Activated CD8-positive, alpha-beta memory T cell treated with anti-CD3 and anti-CD28 coated beads for 24 hours (primary cell): ENCODE data around the gene CEP85L.

Source experiments
- DNase-seq: peaks from one replicate; pipeline ENCODE4 v3.0.0-alpha.2; 2020

The CEP85L gene

GRCh38 chr6:118574051-118574865, 77.1 kb downstream of the CEP85L start:
- DNase-seq, result no peak

DNA sequence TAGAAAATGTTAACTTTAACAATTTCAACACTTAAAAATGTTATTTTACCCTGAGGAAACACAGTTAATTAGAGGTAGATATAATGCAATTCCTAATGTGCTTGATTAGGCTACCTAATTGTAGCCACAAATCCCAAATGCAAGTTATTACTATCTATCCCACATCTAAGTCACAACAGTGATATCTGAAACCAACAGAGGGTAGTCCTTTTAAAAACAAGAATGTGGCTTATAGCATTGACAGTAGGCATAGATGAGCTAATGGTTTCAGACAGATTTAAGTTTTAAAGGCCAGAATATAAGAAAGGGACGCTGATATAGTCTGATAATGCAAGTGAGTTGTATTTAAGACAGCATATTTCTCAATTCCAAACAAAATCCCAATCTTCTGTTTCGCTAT, 80.3 kb downstream of the CEP85L start:
- no peak for DNase-seq

- DNase-seq, result no peak
These were observed 81.9 kb downstream of the CEP85L start for GRCh38 chr6:118569498-118569897.

DNA sequence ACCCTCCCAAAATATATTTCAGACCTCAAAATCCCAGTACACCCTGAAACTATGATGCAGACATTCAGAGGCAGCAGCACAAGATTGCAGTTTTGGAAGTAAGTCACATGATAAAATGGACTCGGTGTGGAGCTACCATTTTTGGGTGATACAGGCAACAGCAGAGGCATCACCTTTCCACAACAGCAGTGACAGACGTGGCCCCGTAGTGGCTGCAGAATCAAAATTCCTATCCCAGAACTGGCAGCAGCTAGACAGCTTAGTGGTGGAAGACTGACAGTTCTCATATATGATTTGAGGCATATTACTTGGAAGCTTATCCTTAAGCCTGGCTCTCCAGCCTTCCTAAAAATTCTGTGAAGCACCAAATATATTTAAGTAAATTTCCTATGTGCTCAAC, 83.4 kb downstream of the CEP85L start:
- no peak for DNase-seq

GRCh38 chr6:118565311-118565960, 86.0 kb downstream of the CEP85L start:
- no peak for DNase-seq

GRCh38 chr6:118562959-118563358, 88.4 kb downstream of the CEP85L start:
- no peak for DNase-seq

DNA sequence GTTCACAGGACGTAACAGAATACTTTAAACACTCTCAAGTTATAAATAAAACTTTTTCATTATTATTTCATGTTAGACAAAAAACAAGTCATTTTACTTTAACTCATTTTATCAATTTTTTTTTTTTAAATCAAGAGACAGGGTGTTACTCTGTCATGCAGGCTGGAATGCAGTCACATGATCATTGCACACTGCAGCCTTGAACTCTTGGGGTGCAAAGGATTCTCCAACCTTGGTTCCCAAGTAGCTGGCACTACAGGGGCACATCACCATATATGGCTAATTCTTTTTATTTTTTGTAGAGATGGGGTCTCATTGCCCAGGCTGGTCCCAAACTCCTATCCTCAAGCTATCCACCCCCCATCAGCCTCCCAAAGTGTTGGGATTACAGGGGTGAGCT, 89.1 kb downstream of the CEP85L start:
- DNase-seq, result no peak

DNA sequence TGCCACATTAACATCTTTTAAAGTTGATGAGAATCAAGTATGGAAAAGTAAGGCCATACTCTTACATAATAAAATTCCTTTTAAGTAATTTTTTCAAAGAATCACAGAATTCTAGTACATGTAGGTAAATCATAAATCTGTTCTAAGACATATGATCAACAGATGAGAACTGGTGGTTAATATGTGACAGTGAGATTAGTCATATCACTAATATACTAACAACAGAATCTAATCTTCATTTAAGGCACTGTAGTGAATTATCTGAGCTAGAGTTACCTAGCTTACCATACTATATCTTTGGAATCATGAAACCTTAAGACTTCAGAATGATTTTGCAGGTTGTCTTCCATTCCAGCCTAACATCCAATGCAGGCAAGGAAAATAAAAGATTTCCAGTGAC, 91.7 kb downstream of the CEP85L start:
- no peak for DNase-seq

GRCh38 chr6:118558464-118559217, 92.8 kb downstream of the CEP85L start:
- DNase-seq, result no peak

- no peak for DNase-seq
These were observed 96.7 kb downstream of the CEP85L start for GRCh38 chr6:118554698-118555097.

GRCh38 chr6:118553132-118553531, 98.3 kb downstream of the CEP85L start:
- no peak for DNase-seq

- no peak for DNase-seq
These were observed 100.0 kb downstream of the CEP85L start for GRCh38 chr6:118551063-118552053.

- no peak for DNase-seq
These were observed 102.8 kb downstream of the CEP85L start for GRCh38 chr6:118548613-118549012.

GRCh38 chr6:118548136-118548535, 103.3 kb downstream of the CEP85L start, which contains the start of gene PLN:
TSS of gene PLN (plus strand) at chr6:118548296. CDS start at chr6:118558922, 10,626 bp downstream.
- no peak for DNase-seq

GRCh38 chr6:118546880-118547218, 104.5 kb downstream of the CEP85L start:
- DNase-seq, result no peak

GRCh38 chr6:118546164-118546879, 105.1 kb downstream of the CEP85L start:
- DNase-seq, result no peak

- no peak for DNase-seq
These were observed 107.3 kb downstream of the CEP85L start for GRCh38 chr6:118544105-118544504.

DNA sequence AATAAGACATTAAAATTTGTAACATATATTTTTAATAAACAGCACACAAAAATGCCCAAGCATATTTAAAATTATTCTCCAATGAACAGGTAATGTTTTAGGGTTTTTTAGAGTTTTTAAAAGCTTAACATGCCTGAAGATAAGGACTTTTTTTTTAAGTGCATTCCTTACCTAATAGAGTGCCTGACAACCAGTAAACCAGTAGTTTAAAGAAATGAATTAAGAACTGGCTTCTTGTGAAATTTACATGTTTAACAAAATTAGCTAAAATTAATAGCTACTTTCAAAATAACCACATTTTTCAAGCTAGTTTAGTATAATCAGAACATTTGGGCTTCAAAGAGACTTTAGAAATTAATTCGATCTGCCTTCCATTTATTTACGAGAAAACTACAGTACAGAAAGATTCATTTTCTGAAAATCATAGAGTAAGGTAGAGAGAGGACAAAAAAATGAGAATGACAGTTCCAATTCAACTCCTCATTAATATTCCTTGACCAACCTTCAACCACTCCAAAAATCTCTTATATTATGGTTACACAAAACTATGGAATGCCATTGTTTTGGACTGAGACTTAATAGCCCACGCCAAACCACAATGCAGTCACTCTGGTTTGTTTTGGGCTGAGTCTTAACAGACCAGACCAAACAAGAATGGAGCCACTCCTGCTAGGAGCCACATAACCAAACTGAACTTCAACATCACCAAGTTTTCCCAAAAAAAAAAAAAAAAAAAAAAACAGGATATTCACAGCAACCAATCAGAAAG, 109.0 kb downstream of the CEP85L start:
- DNase-seq, result no peak

GRCh38 chr6:118537574-118537973, 113.8 kb downstream of the CEP85L start:
- DNase-seq, result no peak

- no peak for DNase-seq
These were observed 114.9 kb downstream of the CEP85L start for GRCh38 chr6:118536478-118536877.
